Cardiac muscle cell (in vitro differentiated cells and primary cell): ENCODE measurements around the gene ANGPTL5. TPM values are rescaled to one million over a fixed set of nuclear protein-coding genes. Genes with fewer than 3 reads are reported as not detected.

Source experiments
- DNase-seq, 2 donors: peaks; one replicate each; pipeline versions ENCODE4 v3.0.0 to v3.0.0-alpha.2; 2010 to 2017; ENCODE audit warnings: low read depth in 1 of 2, low spot score in 1 of 2
- H3K27ac ChIP-seq: fragments of 200-600 bp; sonication (generic); 2 replicates; pipeline ENCODE4 v1.5.1; 2016
- H3K27me3 ChIP-seq: fragments of 200-600 bp; sonication (generic); 2 replicates; pipeline ENCODE4 v1.6.0; 2016; ENCODE audit warnings: control low read depth
- H3K36me3 ChIP-seq: fragments of 200-600 bp; sonication (generic); 2 replicates; pipeline ENCODE4 v1.5.1; 2016; ENCODE audit warnings: control low read depth
- H3K4me1 ChIP-seq: fragments of 200-600 bp; sonication (generic); 2 replicates; pipeline ENCODE4 v1.8.1; 2017; ENCODE audit warnings: low read depth, mild to moderate bottlenecking, mixed run types
- H3K4me3 ChIP-seq: fragments of 200-600 bp; sonication (generic); 2 replicates; pipeline ENCODE4 v1.5.1; 2016; ENCODE audit warnings: mild to moderate bottlenecking
- H3K9me3 ChIP-seq: fragments of 200-600 bp; sonication (generic); 2 replicates; pipeline ENCODE4 v1.5.1; 2017; ENCODE audit warnings: low read depth, mild to moderate bottlenecking, control low read depth
- polyA plus RNA-seq: library from polyadenylated mRNA; unstranded; fragments of >200 nt; fragmentation: Nextera tagmentation; extraction: Ambion mirVana; gene quantifications from 2 replicates; pipeline ENCODE4 v1.2.1, GENCODE V29; 2016
- total RNA-seq: library from RNA; depleted of rRNA; stranded (reverse); fragments of >200 nt; gene quantifications from 2 replicates; pipeline ENCODE4 v1.2.3, GENCODE V29; 2016
- TF ChIP-seq, protein P1 (sequence below): IDR thresholded peaks from 2 replicates; pipeline ENCODE4 v1.5.1; 2012; ENCODE audit warnings: low read depth, mild to moderate bottlenecking, low read length

Gene ANGPTL5
- total and polyA plus RNA-seq, 2 experiments from 2014 or later = not detected

GRCh38 chr11:101894505-101894904, 21.8 kb downstream of the ANGPTL5 start:
- Histone ChIP-seq H3K27me3 (no peaks in the 10 kb centered on the region), H3K4me3 (no peak overlapping the region), H3K36me3 (no peaks in the 10 kb centered on the region), H3K4me1 (no peaks in the 10 kb centered on the region), H3K27ac (no peak overlapping the region), H3K9me3 (no peaks in the 10 kb centered on the region)
- TF ChIP-seq, protein P1, sequence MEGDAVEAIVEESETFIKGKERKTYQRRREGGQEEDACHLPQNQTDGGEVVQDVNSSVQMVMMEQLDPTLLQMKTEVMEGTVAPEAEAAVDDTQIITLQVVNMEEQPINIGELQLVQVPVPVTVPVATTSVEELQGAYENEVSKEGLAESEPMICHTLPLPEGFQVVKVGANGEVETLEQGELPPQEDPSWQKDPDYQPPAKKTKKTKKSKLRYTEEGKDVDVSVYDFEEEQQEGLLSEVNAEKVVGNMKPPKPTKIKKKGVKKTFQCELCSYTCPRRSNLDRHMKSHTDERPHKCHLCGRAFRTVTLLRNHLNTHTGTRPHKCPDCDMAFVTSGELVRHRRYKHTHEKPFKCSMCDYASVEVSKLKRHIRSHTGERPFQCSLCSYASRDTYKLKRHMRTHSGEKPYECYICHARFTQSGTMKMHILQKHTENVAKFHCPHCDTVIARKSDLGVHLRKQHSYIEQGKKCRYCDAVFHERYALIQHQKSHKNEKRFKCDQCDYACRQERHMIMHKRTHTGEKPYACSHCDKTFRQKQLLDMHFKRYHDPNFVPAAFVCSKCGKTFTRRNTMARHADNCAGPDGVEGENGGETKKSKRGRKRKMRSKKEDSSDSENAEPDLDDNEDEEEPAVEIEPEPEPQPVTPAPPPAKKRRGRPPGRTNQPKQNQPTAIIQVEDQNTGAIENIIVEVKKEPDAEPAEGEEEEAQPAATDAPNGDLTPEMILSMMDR = no peak
- no peak for DNase-seq

- H3K27me3 ChIP-seq = no peaks in the 10 kb centered on the region
- H3K36me3 ChIP-seq = no peaks in the 10 kb centered on the region
- no peak overlapping the region for H3K4me3 ChIP-seq
- no peaks in the 10 kb centered on the region for H3K4me1 ChIP-seq
- TF ChIP-seq, protein P1 = no peak
- no peak for DNase-seq
- no peak overlapping the region for H3K27ac ChIP-seq
- H3K9me3 ChIP-seq = no peaks in the 10 kb centered on the region
Observed at GRCh38 chr11:101889767-101890166, 26.6 kb downstream of the ANGPTL5 start.

- no peak for DNase-seq
- Histone ChIP-seq H3K4me1 (no peaks in the 10 kb centered on the region), H3K36me3 (no peaks in the 10 kb centered on the region), H3K4me3 (no peak overlapping the region), H3K27me3 (no peaks in the 10 kb centered on the region), H3K9me3 (no peaks in the 10 kb centered on the region), H3K27ac (no peak overlapping the region)
- TF ChIP-seq, protein P1 = no peak
Observed at GRCh38 chr11:101885631-101886030, 30.7 kb downstream of the ANGPTL5 start.

DNA sequence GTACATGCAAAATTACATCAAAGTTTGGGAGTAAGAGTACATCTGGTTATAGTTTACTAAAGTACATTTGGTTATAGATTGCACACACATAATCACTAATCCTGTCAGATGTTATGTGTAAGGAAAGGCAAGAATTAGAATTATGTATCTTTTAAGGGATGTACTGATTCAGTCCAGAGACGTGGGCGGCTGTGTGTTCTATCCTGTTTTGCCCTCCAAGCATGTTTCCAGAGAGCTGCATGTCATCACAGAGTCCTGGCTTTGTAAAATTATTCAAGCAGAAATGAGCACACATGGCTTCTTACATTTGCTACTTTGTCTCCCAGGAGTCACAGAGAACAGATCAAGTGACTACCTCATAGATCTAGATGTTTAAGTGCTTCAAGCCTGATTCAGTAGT, 34.7 kb downstream of the ANGPTL5 start:
- no peak for DNase-seq
- H3K27ac ChIP-seq = no peak overlapping the region
- no peaks in the 10 kb centered on the region for H3K27me3 ChIP-seq
- no peak overlapping the region for H3K4me3 ChIP-seq
- no peaks in the 10 kb centered on the region for H3K36me3 ChIP-seq
- H3K9me3 ChIP-seq = no peaks in the 10 kb centered on the region
- H3K4me1 ChIP-seq = no peaks in the 10 kb centered on the region
- TF ChIP-seq, protein P1 = no peak

- DNase-seq = peak; percentile 33 to 83
- Histone ChIP-seq H3K4me3 (no peak overlapping the region), H3K27me3 (no peaks in the 10 kb centered on the region), H3K36me3 (no peaks in the 10 kb centered on the region), H3K9me3 (no peaks in the 10 kb centered on the region), H3K27ac (no peak overlapping the region), H3K4me1 (no peaks in the 10 kb centered on the region)
- TF ChIP-seq, protein P1 = peak; percentile 63
Observed at GRCh38 chr11:101880222-101880621, 36.1 kb downstream of the ANGPTL5 start.
